ENCODE results near the gene LOXL4. TPM values are rescaled to one million over a fixed set of nuclear protein-coding genes. Genes with fewer than 3 reads are reported as not detected.

The LOXL4 gene
- polyA plus RNA-seq, 1 donor = 4.0 TPM

DNA sequence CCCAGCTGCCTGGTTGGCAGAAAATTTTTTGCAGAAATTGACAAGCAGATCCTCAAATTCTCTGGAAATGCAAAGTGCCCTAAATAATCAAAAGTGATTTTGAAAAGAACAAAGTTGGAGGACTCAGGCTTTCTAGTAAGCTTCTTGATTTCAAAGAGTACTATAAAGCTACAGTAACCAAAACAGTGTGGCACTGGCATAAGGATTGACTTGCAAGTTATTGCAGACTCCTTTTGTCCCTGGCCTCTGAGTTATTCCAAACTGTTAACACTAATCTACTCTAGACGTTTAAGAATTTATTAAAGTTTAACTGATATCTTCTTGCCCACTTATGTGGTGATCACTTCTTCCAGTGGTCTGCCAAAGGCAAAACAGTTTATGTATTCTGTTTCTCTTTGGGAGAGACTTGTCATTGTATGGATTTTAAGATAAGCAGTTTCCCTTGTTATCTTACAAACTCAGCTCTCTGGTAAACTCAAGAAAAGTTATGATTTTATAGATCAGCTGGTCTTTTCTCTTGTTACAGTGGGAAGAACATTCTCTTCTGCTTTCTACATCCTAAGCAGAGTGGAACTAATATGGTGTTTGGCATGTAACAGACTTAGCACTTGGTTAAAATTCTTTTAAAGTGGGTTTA is 41.4 kb downstream of the LOXL4 start:
- Histone ChIP-seq H3K27ac (ENCODE audit: low read length) (no peak overlapping the region), H3K9me3 (ENCODE audit: control insufficient read depth, low read depth, low read length) (no peaks in the 10 kb centered on the region), H3K4me3 (ENCODE audit: low read length) (no peak overlapping the region), H3K4me1 (ENCODE audit: control insufficient read depth, insufficient read depth, low read length) (no peaks in the 10 kb centered on the region), H3K27me3 (ENCODE audit: control insufficient read depth, insufficient read depth, low read length) (no peaks in the 10 kb centered on the region), H3K36me3 (ENCODE audit: control insufficient read depth, insufficient read depth, low read length) (peaks cover 7% of the 10 kb centered on the region)
- WGBS (ENCODE audit: insufficient coverage, low lambda C conversion rate) = 80% methylated on average over 1 of the region's 1 CpG
- DNase-seq = no peak

DNA sequence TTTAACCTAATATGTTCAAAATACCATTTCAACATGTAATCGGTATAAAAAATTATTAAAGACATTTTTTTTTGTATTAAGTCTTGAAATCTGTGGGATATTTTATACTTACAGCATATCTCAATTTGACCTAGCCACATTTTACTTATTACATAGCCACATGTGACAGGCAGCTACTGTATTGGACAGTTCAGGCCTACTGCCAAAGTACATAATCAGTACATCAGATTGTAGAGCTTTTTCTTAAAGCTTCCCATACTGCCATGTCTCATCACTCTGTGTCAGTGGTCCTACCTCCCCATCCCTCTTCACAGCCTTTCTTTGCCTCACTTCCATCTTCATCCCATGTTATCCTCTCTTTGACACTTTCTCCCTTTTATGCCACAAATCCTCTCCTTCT is 43.0 kb downstream of the LOXL4 start:
- WGBS (ENCODE audit: insufficient coverage, low lambda C conversion rate) = 100% methylated on average over 1 of the region's 1 CpG
- peaks cover 4% of the 10 kb centered on the region for H3K36me3 ChIP-seq (ENCODE audit: control insufficient read depth, insufficient read depth, low read length)
- no peak overlapping the region for H3K4me3 ChIP-seq (ENCODE audit: low read length)
- no peak overlapping the region for H3K27ac ChIP-seq (ENCODE audit: low read length)
- DNase-seq = no peak
- no peaks in the 10 kb centered on the region for H3K27me3 ChIP-seq (ENCODE audit: control insufficient read depth, insufficient read depth, low read length)
- no peaks in the 10 kb centered on the region for H3K9me3 ChIP-seq (ENCODE audit: control insufficient read depth, low read depth, low read length)
- H3K4me1 ChIP-seq (ENCODE audit: control insufficient read depth, insufficient read depth, low read length) = no peaks in the 10 kb centered on the region

DNA sequence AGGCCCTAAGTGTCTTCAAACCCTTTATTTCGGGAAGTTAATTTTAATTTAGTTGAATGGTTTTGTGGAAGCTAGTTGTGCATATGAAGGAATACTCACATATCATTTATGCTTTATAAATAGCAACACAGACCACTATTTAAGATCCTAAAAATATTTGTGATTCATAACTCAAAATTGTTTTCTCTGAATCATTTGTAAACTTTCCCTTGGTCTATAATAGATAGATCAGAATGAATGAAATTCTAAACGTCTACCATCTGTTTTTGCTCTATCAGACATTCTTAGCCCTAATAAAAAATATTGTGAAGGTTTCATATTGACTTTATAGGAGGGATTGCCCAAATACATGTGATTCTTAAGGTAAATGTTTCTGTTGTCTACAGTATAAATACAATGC is 43.5 kb downstream of the LOXL4 start:
- Histone ChIP-seq H3K27ac (ENCODE audit: low read length) (no peak overlapping the region), H3K27me3 (ENCODE audit: control insufficient read depth, insufficient read depth, low read length) (no peaks in the 10 kb centered on the region), H3K4me1 (ENCODE audit: control insufficient read depth, insufficient read depth, low read length) (no peaks in the 10 kb centered on the region), H3K4me3 (ENCODE audit: low read length) (no peak overlapping the region), H3K9me3 (ENCODE audit: control insufficient read depth, low read depth, low read length) (no peaks in the 10 kb centered on the region), H3K36me3 (ENCODE audit: control insufficient read depth, insufficient read depth, low read length) (peaks cover 4% of the 10 kb centered on the region)
- WGBS (ENCODE audit: insufficient coverage, low lambda C conversion rate) = no CpG with 5 or more reads among the region's 2 CpGs
- no peak for DNase-seq

DNA sequence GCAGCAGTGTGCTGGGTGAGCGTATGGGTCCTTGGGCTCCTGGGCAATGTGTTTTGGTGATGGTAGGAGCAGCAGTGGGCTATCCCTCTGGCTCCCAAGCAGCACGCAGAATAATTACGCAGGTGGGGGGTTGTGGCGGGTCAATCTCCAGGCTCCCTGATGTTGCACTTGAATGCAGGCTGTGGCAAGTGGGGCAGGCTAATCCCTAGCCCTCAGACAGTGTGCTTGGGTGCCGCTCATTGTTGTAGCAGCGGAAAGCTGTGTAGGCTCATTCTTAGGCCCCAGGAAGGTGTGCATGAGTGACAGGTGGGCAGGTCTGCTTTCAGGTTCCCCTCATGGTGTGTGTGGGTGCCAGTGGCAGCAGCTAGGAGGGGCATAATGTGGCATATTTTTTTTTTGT is 44.1 kb downstream of the LOXL4 start:
- no CpG with 5 or more reads among the region's 6 CpGs for WGBS (ENCODE audit: insufficient coverage, low lambda C conversion rate)
- no peak overlapping the region for H3K27ac ChIP-seq (ENCODE audit: low read length)
- H3K4me1 ChIP-seq (ENCODE audit: control insufficient read depth, insufficient read depth, low read length) = no peaks in the 10 kb centered on the region
- H3K36me3 ChIP-seq (ENCODE audit: control insufficient read depth, insufficient read depth, low read length) = peaks cover 4% of the 10 kb centered on the region
- no peak for DNase-seq
- H3K4me3 ChIP-seq (ENCODE audit: low read length) = no peak overlapping the region
- no peaks in the 10 kb centered on the region for H3K9me3 ChIP-seq (ENCODE audit: control insufficient read depth, low read depth, low read length)
- H3K27me3 ChIP-seq (ENCODE audit: control insufficient read depth, insufficient read depth, low read length) = no peaks in the 10 kb centered on the region

DNA sequence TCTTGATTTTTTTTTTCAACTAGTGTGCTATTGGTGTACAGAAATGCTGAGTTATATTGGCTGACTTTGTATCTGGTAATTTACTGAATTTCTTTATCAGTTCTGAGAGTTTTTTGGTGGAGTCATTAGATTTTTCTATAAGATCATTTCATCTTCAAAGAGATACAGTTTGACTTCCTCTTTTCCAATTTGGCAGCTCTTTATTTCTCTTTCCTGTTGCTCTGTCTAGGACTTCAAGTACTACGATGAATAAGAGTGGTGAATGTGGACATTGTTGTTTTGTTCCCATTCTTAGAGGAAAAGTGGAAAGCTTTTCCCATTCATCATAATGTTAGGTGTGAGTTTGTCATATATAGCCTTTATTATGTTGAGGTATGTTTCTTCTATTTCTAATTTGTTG is 50.2 kb downstream of the LOXL4 start:
- WGBS (ENCODE audit: insufficient coverage, low lambda C conversion rate) = no CpG with 5 or more reads among the region's 1 CpG
- H3K9me3 ChIP-seq (ENCODE audit: control insufficient read depth, low read depth, low read length) = no peaks in the 10 kb centered on the region

DNA sequence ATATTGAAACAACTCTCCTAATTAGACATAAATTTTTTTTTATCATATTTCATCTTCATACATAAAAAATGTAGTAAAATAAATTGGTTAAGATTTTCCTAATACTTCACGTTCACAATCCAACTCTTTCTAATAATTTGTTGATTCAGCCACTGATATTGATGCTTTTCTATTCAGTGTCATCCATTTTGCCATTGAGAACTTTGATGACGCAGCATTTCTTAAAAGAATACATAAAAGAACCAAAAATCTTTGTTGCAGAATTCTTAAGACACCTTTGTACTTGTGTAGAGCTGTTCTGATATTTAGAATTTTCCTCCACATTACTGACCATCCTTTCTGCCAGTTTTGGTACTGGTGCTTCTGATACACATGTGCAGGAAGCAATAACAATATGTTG is 52.6 kb downstream of the LOXL4 start:
- peaks cover 10% of the 10 kb centered on the region for H3K36me3 ChIP-seq (ENCODE audit: control insufficient read depth, insufficient read depth, low read length)
- H3K27ac ChIP-seq (ENCODE audit: low read length) = no peak overlapping the region
- no peak for DNase-seq
- 100% methylated on average over 2 of the region's 2 CpGs for WGBS (ENCODE audit: insufficient coverage, low lambda C conversion rate)
- no peaks in the 10 kb centered on the region for H3K9me3 ChIP-seq (ENCODE audit: control insufficient read depth, low read depth, low read length)
- no peak overlapping the region for H3K4me3 ChIP-seq (ENCODE audit: low read length)
- no peaks in the 10 kb centered on the region for H3K27me3 ChIP-seq (ENCODE audit: control insufficient read depth, insufficient read depth, low read length)
- no peaks in the 10 kb centered on the region for H3K4me1 ChIP-seq (ENCODE audit: control insufficient read depth, insufficient read depth, low read length)

More for the DNA sequence above, 50.2 kb downstream of the LOXL4 start:
- no peak overlapping the region for H3K27ac ChIP-seq (ENCODE audit: low read length)
- no peak for DNase-seq
- no peaks in the 10 kb centered on the region for H3K36me3 ChIP-seq (ENCODE audit: control insufficient read depth, insufficient read depth, low read length)
- no peaks in the 10 kb centered on the region for H3K27me3 ChIP-seq (ENCODE audit: control insufficient read depth, insufficient read depth, low read length)
- no peaks in the 10 kb centered on the region for H3K4me1 ChIP-seq (ENCODE audit: control insufficient read depth, insufficient read depth, low read length)
- no peak overlapping the region for H3K4me3 ChIP-seq (ENCODE audit: low read length)

DNA sequence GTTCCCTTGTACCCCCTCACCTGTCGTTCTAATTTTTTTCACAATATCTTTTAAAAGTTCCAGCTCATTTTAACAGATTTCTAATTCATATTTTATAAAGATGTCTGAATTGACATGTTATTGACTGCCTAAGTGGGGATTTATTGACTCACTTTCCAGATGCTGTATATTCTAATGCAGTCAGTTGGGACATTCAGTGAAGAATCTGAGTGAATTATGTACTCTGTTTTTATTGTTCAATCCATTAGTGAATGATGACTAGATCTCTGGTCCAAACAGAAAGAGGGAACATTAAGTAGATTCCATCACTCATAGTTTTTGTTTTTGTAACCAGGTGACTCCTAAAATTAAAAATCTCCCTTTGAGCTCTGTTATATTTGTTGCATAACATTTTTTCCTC is 54.3 kb downstream of the LOXL4 start:
- no CpG with 5 or more reads among the region's 1 CpG for WGBS (ENCODE audit: insufficient coverage, low lambda C conversion rate)
- Histone ChIP-seq H3K36me3 (ENCODE audit: control insufficient read depth, insufficient read depth, low read length) (peaks cover 17% of the 10 kb centered on the region), H3K4me1 (ENCODE audit: control insufficient read depth, insufficient read depth, low read length) (no peaks in the 10 kb centered on the region), H3K27ac (ENCODE audit: low read length) (no peak overlapping the region), H3K9me3 (ENCODE audit: control insufficient read depth, low read depth, low read length) (no peaks in the 10 kb centered on the region), H3K27me3 (ENCODE audit: control insufficient read depth, insufficient read depth, low read length) (no peaks in the 10 kb centered on the region), H3K4me3 (ENCODE audit: low read length) (no peak overlapping the region)
- DNase-seq = no peak

DNA sequence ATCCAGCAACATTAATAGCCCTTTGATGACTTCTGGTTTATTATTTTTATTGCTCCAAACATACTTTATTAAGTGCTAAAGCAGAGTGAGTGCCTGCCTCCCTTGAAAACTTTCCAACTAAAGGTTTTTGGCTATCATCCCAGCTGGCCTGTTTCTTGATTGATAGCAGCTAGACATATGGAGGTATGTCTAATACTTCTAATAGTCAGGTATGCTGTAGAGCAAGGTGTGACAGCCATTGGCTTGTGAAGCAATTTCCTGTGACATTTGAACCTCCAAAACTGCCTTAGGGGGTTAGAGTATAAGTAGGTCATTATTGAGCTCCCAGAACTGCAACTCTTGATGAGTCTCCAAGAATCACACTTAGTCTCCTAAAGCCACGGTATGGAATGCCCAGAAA is 55.8 kb downstream of the LOXL4 start:
- Histone ChIP-seq H3K27ac (ENCODE audit: low read length) (no peak overlapping the region), H3K4me3 (ENCODE audit: low read length) (no peak overlapping the region), H3K27me3 (ENCODE audit: control insufficient read depth, insufficient read depth, low read length) (no peaks in the 10 kb centered on the region), H3K9me3 (ENCODE audit: control insufficient read depth, low read depth, low read length) (no peaks in the 10 kb centered on the region), H3K4me1 (ENCODE audit: control insufficient read depth, insufficient read depth, low read length) (no peaks in the 10 kb centered on the region), H3K36me3 (ENCODE audit: control insufficient read depth, insufficient read depth, low read length) (peaks cover 26% of the 10 kb centered on the region)
- DNase-seq = no peak
- WGBS (ENCODE audit: insufficient coverage, low lambda C conversion rate) = 100% methylated on average over 1 of the region's 1 CpG

DNA sequence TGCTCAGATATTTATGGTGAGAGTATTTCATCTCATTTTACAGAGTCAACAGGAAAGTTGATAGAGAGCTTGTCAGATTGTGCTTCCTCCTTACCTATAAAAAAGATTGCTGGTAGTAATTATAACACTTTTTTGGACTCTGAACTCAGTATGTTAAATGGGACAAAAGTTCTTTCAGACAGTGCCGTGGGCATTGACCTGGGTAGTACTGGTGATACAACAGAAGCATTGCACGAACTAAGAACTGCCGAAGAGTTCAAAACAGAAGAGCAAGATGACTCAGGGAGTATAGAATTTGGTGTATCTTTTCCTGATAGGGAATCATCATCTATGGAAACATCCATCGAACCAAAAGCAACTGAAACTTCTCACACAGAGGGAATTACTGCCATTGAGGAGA is 58.6 kb downstream of the LOXL4 start:
- Histone ChIP-seq H3K27me3 (ENCODE audit: control insufficient read depth, insufficient read depth, low read length) (no peaks in the 10 kb centered on the region), H3K4me3 (ENCODE audit: low read length) (no peak overlapping the region), H3K4me1 (ENCODE audit: control insufficient read depth, insufficient read depth, low read length) (no peaks in the 10 kb centered on the region), H3K36me3 (ENCODE audit: control insufficient read depth, insufficient read depth, low read length) (peaks cover 26% of the 10 kb centered on the region), H3K27ac (ENCODE audit: low read length) (no peak overlapping the region), H3K9me3 (ENCODE audit: control insufficient read depth, low read depth, low read length) (no peaks in the 10 kb centered on the region)
- peak in 1 of 2 donors; percentile 15 for DNase-seq
- WGBS (ENCODE audit: insufficient coverage, low lambda C conversion rate) = no CpG with 5 or more reads among the region's 4 CpGs

DNA sequence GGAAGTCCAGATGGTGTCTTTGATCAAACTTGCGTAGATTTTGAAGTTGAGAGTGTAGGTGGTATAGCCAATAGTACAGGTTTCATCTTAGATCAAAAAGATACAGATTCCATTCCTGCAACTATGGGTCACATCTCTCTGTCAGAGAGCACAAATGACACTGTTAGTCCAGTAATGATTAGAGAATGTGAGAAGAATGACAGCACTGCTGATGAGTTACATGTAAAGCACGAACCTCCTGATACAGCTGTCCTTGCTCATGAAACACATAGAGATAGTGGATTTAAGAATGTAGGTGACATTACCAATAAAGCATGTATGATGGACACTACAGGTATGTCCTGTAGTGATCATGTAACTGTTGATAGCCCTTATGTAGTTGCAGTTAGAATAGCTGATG is 59.1 kb downstream of the LOXL4 start:
- no CpG with 5 or more reads among the region's 2 CpGs for WGBS (ENCODE audit: insufficient coverage, low lambda C conversion rate)
- Histone ChIP-seq H3K4me1 (ENCODE audit: control insufficient read depth, insufficient read depth, low read length) (no peaks in the 10 kb centered on the region), H3K9me3 (ENCODE audit: control insufficient read depth, low read depth, low read length) (no peaks in the 10 kb centered on the region), H3K27ac (ENCODE audit: low read length) (no peak overlapping the region), H3K27me3 (ENCODE audit: control insufficient read depth, insufficient read depth, low read length) (no peaks in the 10 kb centered on the region), H3K36me3 (ENCODE audit: control insufficient read depth, insufficient read depth, low read length) (peaks cover 26% of the 10 kb centered on the region), H3K4me3 (ENCODE audit: low read length) (no peak overlapping the region)
- no peak for DNase-seq

DNA sequence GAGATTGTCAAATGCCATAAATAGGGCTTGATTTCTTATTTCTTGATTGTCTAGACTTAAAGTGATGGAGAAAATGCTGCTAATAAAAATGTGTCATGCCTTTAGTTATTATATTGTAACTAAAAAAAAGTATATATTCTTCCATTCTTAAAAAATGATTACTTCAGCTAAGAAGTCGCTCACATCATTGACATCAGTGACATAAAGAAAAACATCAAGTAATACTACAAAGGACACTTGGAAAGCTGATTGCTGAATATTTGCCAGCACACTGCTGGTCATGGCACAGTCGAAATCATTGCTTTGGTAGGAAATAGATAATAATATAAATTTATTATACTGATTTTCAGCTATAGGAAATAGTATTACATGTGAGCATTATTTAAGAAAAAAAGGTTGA is 62.6 kb downstream of the LOXL4 start:
- no peak overlapping the region for H3K4me3 ChIP-seq (ENCODE audit: low read length)
- H3K4me1 ChIP-seq (ENCODE audit: control insufficient read depth, insufficient read depth, low read length) = no peaks in the 10 kb centered on the region
- peaks cover 17% of the 10 kb centered on the region for H3K36me3 ChIP-seq (ENCODE audit: control insufficient read depth, insufficient read depth, low read length)
- H3K27me3 ChIP-seq (ENCODE audit: control insufficient read depth, insufficient read depth, low read length) = no peaks in the 10 kb centered on the region
- no peak overlapping the region for H3K27ac ChIP-seq (ENCODE audit: low read length)
- H3K9me3 ChIP-seq (ENCODE audit: control insufficient read depth, low read depth, low read length) = no peaks in the 10 kb centered on the region
- 86% methylated on average over 1 of the region's 2 CpGs for WGBS (ENCODE audit: insufficient coverage, low lambda C conversion rate)
- no peak for DNase-seq

Data from large intestine (tissue), 3 donors.